GM18868 (cell line): ENCODE data around the gene NDUFV1.
A peak's percentile ranks its signal among the peaks of the same experiment; 100 is the strongest.
"Not testable (repeated sequence)": the region's sequence is repeated elsewhere in the genome, so short reads cannot be mapped to it uniquely, and the experiment has no call there.

Experiments used
- ATAC-seq: cut with Tn5 transposase; IDR thresholded peaks from one replicate; pipeline ENCODE4 v1.9.1; 2021; ENCODE audit warnings: mild to moderate bottlenecking, moderate library complexity; ENCODE audit not compliant: unreplicated experiment

NDUFV1 gene

GRCh38 chr11:67585911-67586310 lies 20.8 kb upstream of the NDUFV1 start:
- ATAC-seq = no peak

- no peak for ATAC-seq
These were observed 20.0 kb upstream of the NDUFV1 start for GRCh38 chr11:67586568-67587250.

- ATAC-seq = peak; percentile 40
These were observed 18.6 kb upstream of the NDUFV1 start for GRCh38 chr11:67588136-67588503.

DNA sequence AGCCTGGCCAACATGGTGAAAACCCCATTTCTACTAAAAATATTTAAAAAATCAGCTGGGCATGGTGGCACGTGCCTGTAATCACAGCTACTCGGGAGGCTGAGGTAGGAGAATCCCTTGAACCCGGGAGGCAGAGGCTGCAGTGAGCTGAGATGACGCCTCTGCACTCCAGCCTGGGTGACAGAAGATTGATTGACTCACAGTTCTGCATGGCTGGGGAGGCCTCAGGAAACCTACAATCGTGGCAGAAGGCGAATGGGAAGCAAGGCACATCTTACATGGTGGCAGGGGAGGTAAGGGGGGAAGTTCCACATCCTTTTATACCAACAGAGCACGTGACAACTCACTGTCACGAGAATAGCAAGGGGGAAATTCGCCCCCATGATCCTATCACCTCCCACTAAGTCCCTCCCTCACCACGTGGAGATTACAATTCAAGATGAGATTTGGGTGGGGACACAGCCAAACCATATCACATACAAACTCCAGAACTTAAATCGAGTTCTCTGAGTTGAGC lies 17.8 kb upstream of the NDUFV1 start:
- ATAC-seq = not testable (repeated sequence)

GRCh38 chr11:67592880-67593564 lies 13.7 kb upstream of the NDUFV1 start:
- ATAC-seq = no peak

GRCh38 chr11:67593565-67593905 lies 13.2 kb upstream of the NDUFV1 start:
- no peak for ATAC-seq

- ATAC-seq = no peak
These were observed 12.3 kb upstream of the NDUFV1 start for GRCh38 chr11:67594480-67594879.

DNA sequence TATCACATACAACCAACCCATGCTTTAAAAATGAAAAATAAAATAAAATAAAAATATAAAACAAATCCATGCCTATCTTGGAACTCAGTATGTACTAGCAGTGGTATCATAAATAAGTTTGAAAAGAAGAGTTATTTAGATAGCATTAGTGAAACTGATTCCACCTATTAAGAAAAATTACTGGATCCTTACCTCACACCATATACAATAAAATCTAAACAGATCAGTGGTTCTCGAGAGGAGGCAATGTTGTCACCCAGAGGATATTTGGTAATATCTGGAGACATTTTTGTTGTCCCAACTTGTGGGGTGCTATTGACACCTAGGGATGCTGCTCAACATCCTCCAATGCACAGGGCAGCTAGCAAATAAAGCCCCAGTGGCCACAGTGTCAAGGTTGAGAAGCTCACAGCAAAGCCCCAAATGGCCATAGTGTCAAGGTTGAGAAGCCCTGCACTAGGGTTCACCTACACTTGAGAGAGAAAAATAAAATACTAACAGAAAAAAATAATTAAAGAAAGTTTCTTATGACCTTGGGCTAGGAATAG lies 9.9 kb upstream of the NDUFV1 start:
- ATAC-seq = no peak

- not testable (repeated sequence) for ATAC-seq
These were observed 9.3 kb upstream of the NDUFV1 start for GRCh38 chr11:67597458-67597857.

DNA sequence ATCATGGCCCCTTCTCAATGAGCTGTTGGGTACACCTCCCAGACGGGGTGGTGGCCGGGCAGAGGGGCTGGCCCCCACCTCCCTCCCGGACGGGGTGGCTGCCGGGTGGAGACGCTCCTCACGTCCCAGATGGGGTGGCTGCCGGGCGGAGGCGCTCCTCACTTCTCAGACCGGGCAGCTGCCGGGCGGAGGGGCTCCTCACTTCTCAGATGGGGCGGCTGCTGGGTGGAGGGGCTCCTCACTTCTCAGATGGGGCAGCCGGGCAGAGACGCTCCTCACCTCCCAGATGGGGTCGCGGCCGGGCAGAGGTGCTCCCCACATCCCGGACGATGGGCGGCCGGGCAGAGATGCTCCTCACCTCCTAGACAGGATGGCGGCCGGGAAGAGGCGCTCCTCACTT lies 8.8 kb upstream of the NDUFV1 start:
- not testable (repeated sequence) for ATAC-seq

DNA sequence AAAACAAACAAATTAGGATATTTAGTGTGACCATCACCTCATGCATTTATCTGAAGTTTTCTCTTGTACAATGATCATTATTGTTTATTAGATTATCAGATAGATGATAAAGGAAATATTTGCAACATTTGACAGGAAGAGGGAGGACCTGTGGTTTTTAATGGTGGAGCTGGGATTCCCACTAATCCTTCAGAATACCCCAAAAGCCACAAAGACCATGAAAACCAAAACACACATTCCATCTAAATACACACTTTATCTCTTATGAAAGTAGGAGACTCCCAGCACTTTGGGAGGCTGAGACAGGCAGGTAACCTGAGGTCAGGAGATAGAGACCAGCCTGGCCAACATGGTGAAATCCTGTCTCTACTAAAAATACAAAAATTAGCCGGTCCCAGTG lies 7.6 kb upstream of the NDUFV1 start:
- no peak for ATAC-seq

DNA sequence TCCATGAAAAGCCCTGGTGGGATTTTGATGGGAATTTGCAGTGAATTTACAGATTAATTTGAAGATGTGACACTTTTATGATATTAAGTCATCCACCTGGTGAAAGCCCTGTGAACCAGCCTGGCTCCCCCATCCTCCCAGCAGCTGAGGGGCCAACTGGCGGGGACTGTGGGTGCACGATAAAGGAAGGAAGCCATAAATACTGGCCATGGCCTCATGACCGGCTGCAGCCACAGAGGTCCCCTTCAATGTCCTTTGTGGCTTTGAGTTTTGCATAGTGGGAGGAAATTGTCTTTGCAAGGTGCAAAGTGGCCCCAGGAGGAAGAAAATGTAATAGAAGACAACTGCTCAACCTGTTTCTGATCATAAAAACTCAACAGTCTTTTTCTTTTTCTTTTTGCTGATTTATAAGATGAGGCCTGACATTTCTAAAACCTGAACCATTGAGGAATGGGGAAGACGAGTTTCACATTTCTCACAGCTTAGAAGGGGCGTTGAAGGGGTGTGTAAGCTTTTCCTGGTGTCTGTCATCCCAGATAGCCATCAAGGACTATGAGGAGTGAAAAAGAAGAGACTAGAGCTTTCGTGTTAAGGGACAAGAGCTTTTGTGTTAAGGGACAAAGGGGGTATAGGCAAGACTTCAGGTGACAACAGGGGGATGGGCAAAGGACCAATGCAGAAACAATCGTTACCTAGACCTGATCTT lies 6.3 kb upstream of the NDUFV1 start:
- ATAC-seq = no peak

DNA sequence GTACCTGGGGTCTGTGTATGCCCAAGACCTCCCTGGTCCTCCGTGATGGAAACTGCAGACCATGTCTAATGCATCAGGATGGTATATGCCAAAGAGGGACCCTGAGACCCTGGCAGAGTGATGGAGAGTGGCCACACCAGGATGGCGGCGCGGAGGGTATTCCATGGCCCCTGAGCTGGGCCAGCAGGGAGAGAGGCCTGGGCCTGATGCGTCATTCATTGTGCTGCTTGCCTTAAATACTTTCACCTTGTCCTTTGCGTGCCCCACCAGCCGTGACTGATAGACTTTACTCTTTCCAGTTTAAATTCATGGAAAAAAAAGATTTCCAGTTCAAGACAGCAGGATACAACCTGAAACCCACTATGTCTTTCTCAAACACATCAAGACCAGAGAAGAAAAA lies 5.6 kb upstream of the NDUFV1 start:
- ATAC-seq = no peak

DNA sequence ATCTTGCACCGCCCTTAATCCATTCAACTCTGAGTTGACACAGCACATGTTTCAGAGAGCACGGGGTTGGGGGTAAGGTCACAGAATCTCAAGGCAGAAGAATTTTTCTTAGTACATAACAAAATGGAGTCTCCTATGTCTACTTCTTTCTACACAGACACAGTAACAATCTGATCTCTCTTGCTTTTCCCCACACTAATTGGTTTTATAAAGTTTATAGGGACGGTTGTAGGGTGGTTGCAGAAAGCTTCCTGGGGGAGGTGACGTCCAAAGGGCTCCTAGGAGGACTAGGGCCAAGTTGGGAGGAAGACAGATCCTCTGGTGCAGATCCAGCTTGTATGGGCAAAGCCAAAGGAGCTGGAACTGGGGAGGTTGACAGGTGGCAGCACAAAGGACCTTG lies 2.6 kb upstream of the NDUFV1 start:
- not testable (repeated sequence) for ATAC-seq

DNA sequence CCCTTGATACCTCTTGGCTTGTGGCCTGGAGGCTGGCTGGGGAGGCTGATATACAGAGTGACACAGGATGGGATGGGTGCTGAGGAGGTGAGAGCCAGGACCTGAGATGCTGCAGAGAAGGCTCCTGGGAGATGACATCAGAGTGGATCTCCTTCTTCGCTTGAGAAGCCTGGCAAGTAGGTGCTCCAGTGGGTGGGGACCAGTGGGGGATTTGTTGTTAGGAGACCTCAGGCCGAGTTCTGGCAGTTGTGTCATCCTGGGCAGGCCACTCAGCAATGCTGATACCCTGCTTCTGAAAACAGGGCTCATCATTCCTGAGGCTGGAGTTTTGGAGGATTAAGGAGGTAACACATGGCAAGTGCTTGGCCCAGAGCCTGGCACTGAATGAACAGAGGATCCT lies 1.9 kb upstream of the NDUFV1 start:
- no peak for ATAC-seq

DNA sequence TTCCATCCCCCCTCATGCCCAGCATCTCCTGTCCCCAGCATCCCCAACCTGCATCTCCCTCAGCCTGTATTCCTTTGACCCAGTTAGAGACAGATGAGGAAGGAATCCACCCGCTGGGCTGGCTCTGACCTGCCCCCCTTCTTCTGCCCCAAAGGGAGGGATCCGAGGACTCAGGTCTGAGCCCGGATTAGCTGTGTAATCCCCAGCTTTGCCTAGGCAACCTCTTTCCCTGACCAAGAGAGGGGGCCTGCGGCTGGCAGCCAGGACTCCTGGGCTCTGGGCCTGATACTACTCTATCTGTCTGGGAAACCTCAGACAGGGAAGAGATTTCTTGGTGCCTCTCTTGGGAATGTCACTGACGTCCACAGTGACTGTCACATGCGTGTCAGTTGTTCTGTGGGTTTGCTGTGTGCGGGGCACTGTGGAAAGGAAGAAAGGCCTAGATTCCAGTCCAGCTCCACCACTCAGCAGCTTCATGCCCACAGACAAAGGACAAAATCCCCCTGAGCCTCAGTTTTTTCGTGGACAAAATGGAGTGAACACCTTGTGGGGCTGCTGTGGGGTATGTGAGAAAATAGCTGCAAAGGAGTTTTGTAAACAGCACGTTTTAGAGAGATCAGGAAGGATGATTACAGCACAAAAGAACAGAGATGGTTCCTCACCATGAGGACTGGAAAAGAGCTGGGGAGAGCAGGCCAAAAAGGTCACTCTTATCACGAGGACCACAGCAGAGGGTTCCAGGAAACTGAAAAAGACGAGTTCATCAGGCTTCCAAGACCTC lies 1.3 kb upstream of the NDUFV1 start:
- ATAC-seq = no peak

DNA sequence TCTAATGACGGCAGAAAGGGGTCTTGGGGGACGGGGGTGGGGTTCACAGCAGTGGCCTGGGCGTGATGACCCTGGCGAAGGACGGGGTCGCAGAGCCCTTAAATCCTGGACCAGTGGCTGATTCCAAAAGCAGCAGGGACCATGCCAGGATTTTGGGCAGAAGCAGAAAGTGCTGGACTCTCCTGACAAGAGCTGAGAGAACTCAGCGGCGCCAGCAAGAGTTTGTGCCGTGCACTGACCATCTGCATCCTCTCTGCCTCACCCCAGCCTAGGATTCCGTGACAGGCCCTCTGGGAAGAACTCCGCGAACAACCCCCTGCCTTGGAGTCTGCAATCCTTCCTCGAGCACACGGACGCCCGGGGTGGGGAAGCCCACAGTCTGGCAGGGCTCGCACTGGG lies 644 bp upstream of the NDUFV1 start:
- no peak for ATAC-seq

- no peak for ATAC-seq
These were observed 771 bp downstream of the NDUFV1 start for GRCh38 chr11:67607507-67607906.

DNA sequence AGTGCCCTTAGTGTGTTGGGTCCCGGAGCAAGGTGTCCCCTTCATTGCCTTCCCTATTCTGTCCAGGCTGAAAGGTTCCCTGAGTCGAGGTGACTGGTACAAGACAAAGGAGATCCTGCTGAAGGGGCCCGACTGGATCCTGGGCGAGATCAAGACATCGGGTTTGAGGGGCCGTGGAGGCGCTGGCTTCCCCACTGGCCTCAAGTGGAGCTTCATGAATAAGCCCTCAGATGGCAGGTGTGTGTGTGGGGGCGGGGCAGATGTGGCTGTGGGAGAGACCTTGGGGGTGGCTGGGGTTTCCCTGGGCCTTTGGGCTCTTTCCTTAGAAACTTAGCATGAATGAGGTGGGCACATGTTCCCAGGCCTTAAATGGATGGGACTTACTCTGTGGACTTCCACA lies 1.8 kb downstream of the NDUFV1 start:
- no peak for ATAC-seq

- ATAC-seq = no peak
These were observed 2.6 kb downstream of the NDUFV1 start for GRCh38 chr11:67609316-67609715.

DNA sequence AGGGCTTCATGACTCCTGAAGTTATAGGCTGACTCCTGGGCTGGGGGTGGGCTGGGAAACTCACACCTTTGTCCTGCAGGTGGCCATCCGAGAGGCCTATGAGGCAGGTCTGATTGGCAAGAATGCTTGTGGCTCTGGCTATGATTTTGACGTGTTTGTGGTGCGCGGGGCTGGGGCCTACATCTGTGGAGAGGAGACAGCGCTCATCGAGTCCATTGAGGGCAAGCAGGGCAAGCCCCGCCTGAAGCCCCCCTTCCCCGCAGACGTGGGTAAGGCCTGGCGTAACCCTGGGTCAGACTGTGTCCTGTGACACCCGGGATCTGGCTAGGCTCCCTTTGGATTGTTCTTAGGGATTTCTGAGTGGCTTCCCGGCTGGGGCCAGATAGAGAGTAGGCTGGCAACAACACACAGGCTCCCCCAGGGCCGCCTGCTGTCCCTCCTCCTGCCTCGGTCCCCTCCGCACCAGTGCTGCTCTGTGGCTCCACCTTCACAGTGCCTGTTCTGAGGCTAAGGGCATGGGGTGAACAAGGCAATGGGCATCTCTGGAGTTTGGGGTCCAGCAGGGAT lies 3.6 kb downstream of the NDUFV1 start:
- no peak for ATAC-seq
